BE2C (cell line): ENCODE measurements around the gene ATP2A1.
A peak's percentile ranks its signal among the peaks of the same experiment; 100 is the strongest.

Experiments used
- DNase-seq: peaks from one replicate; pipeline ENCODE4 v3.0.0-alpha.2; 2020
- H3K27me3 ChIP-seq: fragments of 250-450 bp; sonication (Bioruptor Pico); 2 replicates; pipeline ENCODE4 v1.5.1; 2020; ENCODE audit warnings: mild to moderate bottlenecking
- H3K36me3 ChIP-seq: fragments of 250-450 bp; sonication (Bioruptor Pico); 2 replicates; pipeline ENCODE4 v1.5.1; 2020; ENCODE audit warnings: mild to moderate bottlenecking
- H3K4me1 ChIP-seq: fragments of 250-450 bp; sonication (Bioruptor Pico); 2 replicates; pipeline ENCODE4 v1.5.1; 2020
- H3K4me3 ChIP-seq: 2 replicates; pipeline ENCODE4 v1.5.1; 2011; ENCODE audit warnings: low read depth, low read length
- H3K9me3 ChIP-seq: fragments of 250-450 bp; sonication (Bioruptor Pico); 2 replicates; pipeline ENCODE4 v1.5.1; 2020
- CTCF ChIP-seq: IDR thresholded peaks from 2 replicates; pipeline ENCODE4 v1.5.1; 2012; ENCODE audit warnings: mild to moderate bottlenecking, low read depth, low read length

The ATP2A1 gene

GRCh38 chr16:28872952-28873351 lies 5.3 kb upstream of the ATP2A1 start:
- no peak for DNase-seq
- peaks cover 36% of the 10 kb centered on the region for H3K36me3 ChIP-seq
- H3K27me3 ChIP-seq: no peaks in the 10 kb centered on the region
- no peaks in the 10 kb centered on the region for H3K4me1 ChIP-seq
- no peaks in the 10 kb centered on the region for H3K9me3 ChIP-seq
- H3K4me3 ChIP-seq: no peak overlapping the region
- TF ChIP-seq CTCF: no peak

GRCh38 chr16:28873543-28874201 lies 4.6 kb upstream of the ATP2A1 start:
- no peaks in the 10 kb centered on the region for H3K9me3 ChIP-seq
- no peaks in the 10 kb centered on the region for H3K4me1 ChIP-seq
- no peak overlapping the region for H3K4me3 ChIP-seq
- DNase-seq: peak; percentile 48
- H3K36me3 ChIP-seq: peaks cover 33% of the 10 kb centered on the region
- peak; percentile 64 for TF ChIP-seq CTCF
- H3K27me3 ChIP-seq: no peaks in the 10 kb centered on the region

- Histone ChIP-seq H3K36me3 (peaks cover 26% of the 10 kb centered on the region), H3K9me3 (no peaks in the 10 kb centered on the region), H3K27me3 (no peaks in the 10 kb centered on the region), H3K4me3 (no peak overlapping the region), H3K4me1 (no peaks in the 10 kb centered on the region)
- no peak for TF ChIP-seq CTCF
- no peak for DNase-seq
Observed at GRCh38 chr16:28874406-28874805, 3.9 kb upstream of the ATP2A1 start.

GRCh38 chr16:28875134-28876018 lies 2.9 kb upstream of the ATP2A1 start:
- Histone ChIP-seq H3K27me3 (no peaks in the 10 kb centered on the region), H3K4me3 (no peak overlapping the region), H3K9me3 (peaks cover 4% of the 10 kb centered on the region), H3K4me1 (no peaks in the 10 kb centered on the region), H3K36me3 (peaks cover 18% of the 10 kb centered on the region)
- no peak for DNase-seq
- TF ChIP-seq CTCF: no peak

- DNase-seq: no peak
Observed at GRCh38 chr16:28876019-28876659, 2.1 kb upstream of the ATP2A1 start.

More at GRCh38 chr16:28876019-28876659, 2.1 kb upstream of the ATP2A1 start:
- TF ChIP-seq CTCF: no peak
- peaks cover 4% of the 10 kb centered on the region for H3K9me3 ChIP-seq
- no peaks in the 10 kb centered on the region for H3K4me1 ChIP-seq
- no peaks in the 10 kb centered on the region for H3K27me3 ChIP-seq
- H3K4me3 ChIP-seq: no peak overlapping the region
- peaks cover 12% of the 10 kb centered on the region for H3K36me3 ChIP-seq
